ENCODE results near the gene NLGN1. TPM values are rescaled to one million over a fixed set of nuclear protein-coding genes. Genes with fewer than 3 reads are reported as not detected.

Gene NLGN1
- total and polyA plus RNA-seq, 2 of the 8 experiments (the other 6 are each of a cell fraction or from before 2014, with no cell fraction given), result 7.8 to 14.8 TPM

- Histone ChIP-seq H3K23me2 (ENCODE audit: low read depth, low read length) (peaks cover 2% of the 10 kb centered on the region; the same call in 1 of the 2 replicates), H3K18ac (ENCODE audit: extremely low read depth, low read length) (peak overlapping the region; percentile 32; the same call in 1 of the 2 replicates), H2AK5ac (ENCODE audit: low read depth, low read length) (peak overlapping the region; percentile 45; the same call in 1 of the 2 replicates), H2BK12ac (ENCODE audit: low read depth, low read length) (peak overlapping the region; percentile 70; the same call in 1 of the 2 replicates), H3K79me1 (ENCODE audit: low read depth, low read length) (no peaks in the 10 kb centered on the region), H3K9ac (replicated peaks in 1 of 4; ENCODE audit: extremely low read depth in 1 of 4, low read depth in 3 of 4, low read length in 3 of 4) (no peak overlapping the region), H3K36me3 (ENCODE audit: control insufficient read depth in 2 of 4, insufficient read depth in 4 of 4, low read length in 3 of 4) (no peaks in the 10 kb centered on the region; a peak in 1 of 8 replicates), H3K4me2 (ENCODE audit: insufficient read depth in 1 of 2, low read depth in 2 of 2, low read length in 2 of 2) (no peak overlapping the region), H3K14ac (ENCODE audit: insufficient read length) (no peak overlapping the region), H2BK20ac (ENCODE audit: low read length) (peak overlapping the region; percentile 82; the same call in 1 of the 2 replicates), H3K9me3 (ENCODE audit: insufficient read depth in 2 of 2, low read depth in 1 of 2, low read length in 1 of 2) (peaks cover 0 to 4% of the 10 kb centered on the region in 2 experiments; a peak in 1 of 4 replicates), H3K4me3 (ENCODE audit: extremely low read depth in 1 of 4, insufficient read depth in 2 of 4, low read depth in 3 of 4, low read length in 4 of 4) (no peak overlapping the region), H3K56ac (replicated peaks; ENCODE audit: insufficient read length, low read depth, low read length) (no peak overlapping the region), H4K8ac (ENCODE audit: extremely low read depth, insufficient read depth, low read length) (peak overlapping the region; percentile 41; the same call in 1 of the 2 replicates), H2BK5ac (ENCODE audit: low read depth, low read length) (no peak overlapping the region), H4K91ac (replicated peaks; ENCODE audit: insufficient read length, low read length) (no peak overlapping the region), H3K79me2 (ENCODE audit: control insufficient read depth in 1 of 2, insufficient read depth in 2 of 2, low read length in 2 of 2) (no peaks in the 10 kb centered on the region), H2AFZ (ENCODE audit: low read length) (no peak overlapping the region; the same call in 1 of the 2 replicates), H3K27ac (ENCODE audit: low read depth, low read length) (no peak overlapping the region), H3K23ac (ENCODE audit: insufficient read length) (no peak overlapping the region), H4K20me1 (replicated peaks in 1 of 2; ENCODE audit: control insufficient read depth in 1 of 2, insufficient read depth in 2 of 2, low read length in 2 of 2) (no peaks in the 10 kb centered on the region), H2BK120ac (replicated peaks; ENCODE audit: low read depth, low read length) (no peak overlapping the region), H3K27me3 (replicated peaks in 1 of 4; ENCODE audit: control insufficient read depth in 3 of 4, extremely low read depth in 1 of 4, insufficient read depth in 3 of 4, low read length in 3 of 4) (no peaks in the 10 kb centered on the region), H3K4me1 (replicated peaks in 1 of 4; ENCODE audit: control insufficient read depth in 3 of 4, insufficient read depth in 4 of 4, low read length in 3 of 4) (no peaks in the 10 kb centered on the region), H4K5ac (ENCODE audit: insufficient read length, low read depth, low read length) (no peak overlapping the region), H3K4ac (replicated peaks; ENCODE audit: insufficient read length, low read depth, low read length) (peak overlapping the region; percentile 19), H2BK15ac (ENCODE audit: low read length) (no peak overlapping the region; the same call in 1 of the 2 replicates)
- DNase-seq (ENCODE audit: low read depth in 1 of 2, low spot score in 2 of 2) (no peak), FAIRE-seq (no peak)
- CTCF ChIA-PET (ENCODE audit: partially characterized antibody), result interaction anchor here (0.8 to 1.0 kb wide), 2 partner anchors 11 to 16 kb away, joined by 3 read pairs; no protein-coding TSS in a partner anchor
- 96% methylated on average over 3 of the region's 3 CpGs; no CpG with 5 or more reads in 1 of the 2 experiments for WGBS, 2 experiments (ENCODE audit: extremely low coverage in 1 of 2, insufficient coverage in 1 of 2, insufficient read length in 1 of 2, insufficient replicate concordance in 2 of 2, low coverage in 1 of 2, low lambda C conversion rate in 2 of 2, missing lambda C conversion rate in 1 of 2)
- POLR2A ChIA-PET (ENCODE audit: partially characterized antibody), result no interaction called here
- no peak for TF ChIP-seq SP1 (IDR thresholded peaks at IDR 0.05; ENCODE audit: low read depth, low read length)
- no peak for TF ChIP-seq SIX5 (IDR thresholded peaks at IDR 0.05; ENCODE audit: low read depth, low read length)
- no peak for TF ChIP-seq EZH2 (IDR thresholded peaks at IDR 0.05; ENCODE audit: low read depth, low read length, severe bottlenecking)
- no peak for TF ChIP-seq BACH1 (IDR thresholded peaks at IDR 0.05; ENCODE audit: low read length)
- TF ChIP-seq MAX (IDR thresholded peaks at IDR 0.05), result no peak
- no peak for TF ChIP-seq ATF2 (IDR thresholded peaks at IDR 0.05; ENCODE audit: low read length)
- no peak for TF ChIP-seq GTF2F1 (IDR thresholded peaks at IDR 0.05; ENCODE audit: borderline replicate concordance, low read depth, low read length)
- no peak for TF ChIP-seq RNF2 (IDR thresholded peaks at IDR 0.05; ENCODE audit: borderline replicate concordance, low read depth, low read length, missing control alignments, poor library complexity, severe bottlenecking)
- no peak for TF ChIP-seq ATF3 (IDR thresholded peaks at IDR 0.05; ENCODE audit: insufficient read depth, low read depth, low read length)
These were observed 771.2 kb downstream of the NLGN1 start for GRCh38 chr3:174168538-174169254.
